ENCODE results near the gene AEN.

AEN gene

GRCh38 chr15:88606070-88606794 lies 14.9 kb upstream of the AEN start:
- TF ChIP-seq CTCF (IDR thresholded peaks at IDR 0.05; ENCODE audit: extremely low read depth, missing control alignments) = no peak
- no peak for DNase-seq (ENCODE audit: low spot score)

- DNase-seq (ENCODE audit: low spot score) = no peak
- no peak for TF ChIP-seq CTCF (IDR thresholded peaks at IDR 0.05; ENCODE audit: extremely low read depth, missing control alignments)
Measured at GRCh38 chr15:88607951-88608350, 13.2 kb upstream of the AEN start.

GRCh38 chr15:88608607-88609181 lies 12.4 kb upstream of the AEN start:
- no peak for DNase-seq (ENCODE audit: low spot score)
- no peak for TF ChIP-seq CTCF (IDR thresholded peaks at IDR 0.05; ENCODE audit: extremely low read depth, missing control alignments)

- DNase-seq (ENCODE audit: low spot score) = no peak
- TF ChIP-seq CTCF (IDR thresholded peaks at IDR 0.05; ENCODE audit: extremely low read depth, missing control alignments) = no peak
Measured at GRCh38 chr15:88609344-88610090, 11.6 kb upstream of the AEN start.

- no peak for TF ChIP-seq CTCF (IDR thresholded peaks at IDR 0.05; ENCODE audit: extremely low read depth, missing control alignments)
- no peak for DNase-seq (ENCODE audit: low spot score)
Measured at GRCh38 chr15:88610701-88611231, 10.4 kb upstream of the AEN start.

- TF ChIP-seq CTCF (IDR thresholded peaks at IDR 0.05; ENCODE audit: extremely low read depth, missing control alignments) = no peak
- DNase-seq (ENCODE audit: low spot score) = no peak
Measured at GRCh38 chr15:88612186-88612796, 8.8 kb upstream of the AEN start.

Measured in GM20000 (cell line).